ENCODE measurements around the gene ADARB2.
"Not testable (repeated sequence)": the region's sequence is repeated elsewhere in the genome, so short reads cannot be mapped to it uniquely, and the experiment has no call there.

The ADARB2 gene

DNA sequence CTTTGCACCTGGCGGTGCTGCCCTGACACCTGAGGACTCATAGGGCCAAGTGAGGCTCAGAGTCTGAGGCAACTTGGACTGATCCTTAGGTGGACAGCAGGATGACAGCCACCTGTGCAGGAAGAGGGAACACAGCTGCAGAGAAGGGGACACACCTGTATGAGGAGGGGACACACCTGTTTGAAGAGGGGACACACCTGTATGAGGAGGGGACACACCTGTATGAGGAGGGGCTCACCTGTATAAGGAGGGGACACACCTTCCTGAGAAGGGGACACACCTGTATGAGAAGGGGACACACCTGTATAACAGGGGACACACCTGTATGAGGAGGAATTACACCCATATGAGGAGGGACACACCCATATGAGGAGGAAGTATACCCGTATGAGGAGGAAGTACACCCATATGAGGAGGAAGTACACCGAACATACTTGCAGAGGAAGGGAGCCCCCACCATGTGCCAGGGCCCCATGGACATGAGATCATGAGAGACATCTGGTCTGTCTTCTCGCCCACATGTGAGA is 285.9 kb downstream of the ADARB2 start:
- DNase-seq, result no peak

DNA sequence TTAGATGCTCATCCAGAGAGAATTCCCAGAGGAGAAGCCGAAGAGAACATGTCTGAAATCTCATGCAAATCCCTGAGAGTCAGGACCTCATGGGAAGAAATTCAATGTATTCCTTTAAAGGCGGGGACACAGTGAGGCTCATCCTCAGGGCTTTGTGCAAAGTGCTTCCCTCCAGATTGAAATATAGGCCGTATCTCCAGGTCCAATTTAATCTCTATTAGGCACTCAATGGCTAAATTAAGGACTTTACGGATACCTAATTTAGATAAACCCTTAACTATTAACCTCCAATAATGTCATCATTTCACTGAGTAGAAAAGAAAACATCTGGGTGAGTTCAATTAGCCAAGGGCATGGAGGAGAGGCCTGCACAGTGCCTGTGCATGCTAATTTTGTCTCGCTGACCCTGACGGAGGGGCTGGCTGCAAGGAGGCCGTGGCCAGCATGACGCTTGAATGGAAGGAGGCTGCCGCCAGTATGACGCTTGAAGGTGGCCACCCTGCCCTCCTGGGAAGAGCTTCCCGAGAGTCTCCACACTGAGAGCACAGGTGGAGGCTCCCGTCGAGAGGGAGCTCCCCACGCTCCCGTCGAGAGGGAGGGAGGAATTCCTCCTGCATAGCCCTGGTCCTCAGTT is 287.6 kb downstream of the ADARB2 start:
- DNase-seq, result no peak

DNA sequence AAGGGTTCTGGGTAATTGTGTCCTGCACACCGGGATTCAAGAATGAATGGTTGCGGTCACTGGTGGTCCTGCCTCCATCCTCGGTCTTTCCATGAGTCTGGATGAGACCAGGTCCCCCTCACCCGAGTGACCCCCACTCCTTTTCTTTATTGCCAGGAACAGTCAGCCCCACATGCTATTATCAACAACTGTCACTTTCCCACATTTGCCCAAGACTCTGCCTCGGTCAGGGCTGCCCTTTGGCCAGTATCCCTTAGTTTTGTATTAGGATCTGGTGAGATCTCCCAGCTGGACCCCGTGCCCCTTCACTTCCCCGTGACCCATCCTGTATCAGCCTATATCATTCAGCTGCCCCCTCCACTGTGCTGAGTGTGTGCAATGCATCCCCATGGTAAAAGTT is 288.3 kb downstream of the ADARB2 start:
- no peak for DNase-seq

DNA sequence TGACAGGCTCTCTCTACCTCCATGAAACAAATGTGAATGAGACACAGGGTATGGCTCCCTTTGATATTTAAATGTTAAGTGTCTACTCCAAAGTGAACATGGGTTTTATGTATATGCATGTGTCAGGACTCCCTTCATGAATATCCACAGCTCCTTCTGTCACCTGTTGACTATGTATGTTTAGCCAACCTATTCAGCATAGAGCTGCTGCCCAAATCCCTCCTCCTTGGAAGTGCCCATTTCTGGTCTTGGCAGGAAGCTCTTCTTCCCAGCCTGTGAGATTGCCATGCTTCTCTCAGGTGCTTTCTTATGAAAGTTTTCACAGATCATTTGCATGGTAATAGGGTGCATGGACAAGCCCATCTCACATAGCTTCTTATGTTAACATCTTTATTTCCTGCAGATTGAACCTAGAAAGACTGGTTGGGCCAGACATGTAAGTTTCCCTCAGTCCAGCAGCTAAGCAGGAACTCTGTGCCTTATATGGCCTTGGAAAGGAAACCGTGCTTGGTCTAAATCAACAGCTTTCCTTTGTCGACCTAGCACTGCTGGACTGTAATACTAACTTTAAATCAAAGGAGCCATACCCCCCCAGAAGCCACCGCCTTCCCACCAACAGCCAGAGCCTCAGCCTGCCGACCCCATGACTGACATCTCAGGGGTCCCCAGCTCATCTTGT is 288.9 kb downstream of the ADARB2 start:
- DNase-seq, result no peak

DNA sequence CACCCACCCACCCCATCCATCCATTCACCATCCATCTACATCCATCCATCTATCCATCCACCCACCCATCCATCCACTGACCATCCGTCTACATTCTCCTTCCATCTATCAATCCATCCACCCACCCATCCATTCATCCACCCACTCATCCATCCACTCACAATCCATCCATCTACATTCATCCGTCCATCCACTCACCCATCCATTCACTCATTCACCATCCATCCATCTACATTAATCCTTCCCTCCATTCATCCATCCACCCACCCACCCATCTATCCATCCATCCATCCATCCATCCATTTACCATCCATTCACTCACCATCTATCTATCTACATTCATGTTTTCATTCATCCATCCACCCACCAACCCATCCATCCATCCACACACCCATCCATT is 292.5 kb downstream of the ADARB2 start:
- DNase-seq, result no peak

DNA sequence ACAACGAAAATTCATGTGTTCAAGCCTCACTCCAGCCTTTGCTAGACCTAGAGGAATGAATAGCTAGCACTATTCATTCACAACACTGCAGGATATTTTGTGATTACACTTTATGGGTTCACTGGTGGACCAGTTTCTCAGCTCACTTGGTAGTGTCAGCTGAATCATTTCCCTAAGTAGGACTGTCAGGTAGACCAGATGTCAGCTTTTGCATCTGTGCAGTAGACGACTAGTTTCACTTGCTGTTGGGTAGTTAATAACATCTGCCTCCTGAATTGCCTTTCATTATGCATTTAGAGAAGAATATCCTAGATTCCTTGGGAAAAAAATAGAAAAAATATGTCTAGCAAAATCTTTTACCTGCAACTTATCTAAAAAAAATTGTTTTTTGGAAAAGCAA is 296.4 kb downstream of the ADARB2 start:
- no peak for DNase-seq

DNA sequence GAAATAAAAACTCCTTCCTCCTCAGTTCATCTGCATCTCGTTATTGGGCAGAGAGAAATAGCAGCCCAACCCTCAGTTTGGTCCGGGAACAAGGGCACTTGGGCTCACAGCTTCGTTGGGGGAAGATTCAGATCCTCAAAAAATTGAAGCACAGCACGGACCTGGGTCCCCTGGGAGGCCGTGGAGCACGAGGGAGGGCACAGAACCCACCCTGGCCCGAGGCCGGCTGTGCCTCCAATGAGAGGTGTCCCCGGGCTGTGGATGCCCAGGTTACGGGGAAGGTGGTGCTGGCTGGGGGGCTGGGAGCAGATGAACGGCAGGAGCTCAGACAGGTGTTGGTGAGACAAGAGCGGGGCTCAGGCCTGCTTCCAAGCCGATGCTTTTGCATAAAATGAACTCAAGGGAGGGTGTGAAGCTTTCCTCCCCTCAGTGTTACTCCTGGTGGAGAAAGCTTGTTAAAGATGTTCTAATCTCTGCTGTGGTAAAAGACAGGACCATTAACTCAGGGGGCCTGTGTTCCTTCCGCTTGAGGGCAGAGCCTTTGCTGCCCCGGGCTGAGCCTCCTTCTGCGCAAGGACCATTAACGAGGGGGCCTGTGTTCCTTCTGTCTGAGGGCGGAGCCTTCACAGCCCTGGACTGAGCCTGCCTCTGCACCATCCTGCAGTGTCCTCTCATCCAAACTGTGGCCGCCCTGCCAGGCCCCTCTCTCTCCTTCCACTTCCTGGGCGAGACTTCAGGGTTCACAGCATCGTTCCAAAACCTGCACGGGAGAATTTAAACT is 302.2 kb downstream of the ADARB2 start:
- no peak for DNase-seq

DNA sequence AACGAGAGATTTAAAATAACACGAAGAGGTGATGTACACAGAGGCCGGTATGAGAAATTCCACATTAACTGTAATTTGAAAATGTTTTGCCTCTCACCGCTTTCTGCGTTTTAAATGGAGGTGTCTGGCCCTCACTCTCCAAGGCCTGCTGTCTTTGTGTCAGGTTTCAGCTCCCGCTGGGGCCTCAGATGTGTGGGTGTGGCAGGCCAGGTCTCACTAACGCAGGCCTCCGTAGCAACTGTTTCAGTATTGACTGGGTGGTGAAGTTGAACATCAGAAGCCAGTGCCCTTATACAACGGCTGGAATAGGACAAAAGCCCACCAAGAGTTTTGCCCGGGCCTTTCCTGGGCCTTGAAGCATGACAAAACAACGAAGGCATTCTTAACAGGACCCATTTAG is 303.1 kb downstream of the ADARB2 start:
- no peak for DNase-seq

DNA sequence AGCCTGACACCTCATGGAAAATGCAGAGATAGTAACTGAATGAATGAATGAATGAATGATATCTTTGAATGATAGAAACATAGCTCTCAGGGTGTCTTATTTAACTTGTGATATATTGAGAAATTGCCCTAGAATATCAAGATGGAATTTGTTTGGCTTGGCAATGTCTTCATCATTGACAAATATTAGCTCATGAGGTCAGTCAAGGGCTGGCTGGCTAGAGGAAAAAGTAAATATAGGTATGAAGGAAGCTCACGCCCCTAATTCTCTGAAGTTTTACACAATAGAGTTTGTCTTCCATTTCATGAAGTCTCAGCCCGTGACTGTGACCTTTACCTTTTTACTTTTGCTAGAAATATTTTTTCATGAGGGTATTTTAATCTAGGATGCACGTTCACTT is 305.2 kb downstream of the ADARB2 start:
- DNase-seq, result no peak

DNA sequence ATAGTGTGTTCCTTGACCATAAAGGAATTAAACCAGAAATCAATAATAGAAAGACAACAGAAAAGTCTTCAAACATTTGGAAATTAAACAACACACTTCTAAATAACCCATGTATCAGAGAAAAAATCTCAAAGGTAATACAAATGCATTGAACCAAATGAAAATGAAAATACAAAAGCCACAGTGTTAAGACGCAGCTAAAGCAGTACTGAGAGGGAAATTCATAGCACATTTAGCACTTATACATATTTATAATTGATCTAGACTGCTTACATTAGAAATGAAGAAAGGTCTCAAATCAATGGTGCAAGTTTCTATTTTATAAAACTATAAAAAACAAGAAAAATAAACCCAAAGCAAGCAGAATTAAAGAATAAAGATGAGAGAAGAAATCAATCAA is 306.1 kb downstream of the ADARB2 start:
- DNase-seq, result no peak

DNA sequence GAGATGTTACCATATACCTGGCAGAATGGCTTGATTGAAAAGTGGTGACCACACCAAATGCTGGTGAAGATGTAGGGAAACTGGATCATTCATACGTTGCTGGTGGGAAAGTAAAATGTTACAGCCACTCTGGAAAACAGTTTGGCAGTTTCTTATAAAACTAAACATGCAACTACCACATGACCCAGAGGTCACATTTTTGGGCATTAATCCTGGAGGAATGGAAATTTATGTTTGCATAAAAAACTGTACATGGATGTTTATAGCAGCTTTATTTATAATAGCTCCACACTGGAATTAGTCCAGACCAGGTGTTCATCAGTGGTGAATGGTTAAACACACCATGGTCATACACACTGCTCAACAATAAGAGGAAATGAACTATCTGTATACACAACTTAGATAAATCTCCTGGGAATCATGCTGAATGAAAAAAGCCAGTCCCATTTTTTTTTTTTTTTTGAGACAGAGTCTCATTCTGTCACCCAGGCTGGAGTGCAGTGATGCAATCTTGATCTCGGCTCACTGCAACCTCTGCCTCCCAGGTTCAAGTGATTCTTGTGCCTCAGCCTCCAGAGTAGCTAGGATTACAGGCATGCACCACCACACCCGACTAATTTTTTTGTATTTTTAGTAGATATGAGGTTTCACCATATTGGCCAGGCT is 309.7 kb downstream of the ADARB2 start:
- DNase-seq, result not testable (repeated sequence)

DNA sequence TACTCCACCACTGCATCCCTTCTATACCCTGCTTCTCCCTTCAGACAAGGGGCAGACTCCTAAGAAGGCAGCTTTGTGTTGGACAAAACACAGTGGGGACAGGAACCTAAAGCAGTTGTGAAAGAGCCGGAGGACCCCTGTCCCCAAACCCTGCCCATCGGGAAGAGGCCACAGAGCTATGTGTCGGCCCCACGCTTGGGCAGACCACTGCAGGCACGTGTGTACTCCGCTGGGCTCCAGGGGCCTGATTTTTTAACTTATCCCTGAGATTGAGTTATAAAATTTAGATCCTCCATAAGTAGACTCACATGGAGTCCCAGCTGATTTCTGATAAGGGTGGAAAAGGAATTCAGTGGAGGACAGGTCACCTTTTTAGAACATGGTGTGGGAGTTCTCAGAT is 310.5 kb downstream of the ADARB2 start:
- DNase-seq, result no peak

DNA sequence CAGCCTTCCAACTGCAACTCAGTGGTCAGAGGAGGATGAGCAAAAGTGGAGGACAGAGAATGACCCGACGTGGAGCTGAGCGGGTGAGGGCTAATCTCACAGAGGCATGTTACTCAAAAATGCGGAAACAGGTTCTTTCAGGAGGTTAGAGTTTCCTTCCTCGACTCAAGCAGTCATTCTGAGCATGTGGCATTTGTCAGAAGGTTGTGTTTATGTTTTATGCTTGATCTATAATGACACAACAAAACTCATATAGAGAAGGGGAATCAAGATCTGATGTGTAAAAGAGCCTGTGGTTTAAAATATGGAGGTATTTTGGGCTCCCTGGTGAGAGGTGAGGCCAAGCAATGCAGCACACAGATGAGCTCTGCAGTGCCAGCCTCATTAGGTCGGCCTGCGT is 311.4 kb downstream of the ADARB2 start:
- DNase-seq, result no peak

DNA sequence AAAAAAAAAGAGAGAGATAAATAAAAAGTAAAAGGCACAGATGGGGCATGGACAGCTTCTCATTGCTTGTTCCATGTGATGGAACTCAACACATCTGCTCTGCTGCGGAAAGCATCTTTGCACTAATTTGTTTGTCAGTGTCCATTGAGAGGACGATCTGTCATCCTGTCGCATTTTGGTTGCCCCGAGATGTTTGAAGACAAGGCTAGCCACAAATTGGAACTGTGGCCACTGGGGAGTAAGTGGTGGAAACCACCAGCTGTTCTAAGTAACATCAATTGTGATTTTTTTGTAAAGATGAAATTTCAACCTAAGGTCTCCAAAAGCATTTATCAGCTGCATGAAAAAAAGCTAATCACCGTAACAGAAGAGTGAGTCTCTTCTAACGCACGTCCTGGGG is 312.7 kb downstream of the ADARB2 start:
- DNase-seq, result no peak

DNA sequence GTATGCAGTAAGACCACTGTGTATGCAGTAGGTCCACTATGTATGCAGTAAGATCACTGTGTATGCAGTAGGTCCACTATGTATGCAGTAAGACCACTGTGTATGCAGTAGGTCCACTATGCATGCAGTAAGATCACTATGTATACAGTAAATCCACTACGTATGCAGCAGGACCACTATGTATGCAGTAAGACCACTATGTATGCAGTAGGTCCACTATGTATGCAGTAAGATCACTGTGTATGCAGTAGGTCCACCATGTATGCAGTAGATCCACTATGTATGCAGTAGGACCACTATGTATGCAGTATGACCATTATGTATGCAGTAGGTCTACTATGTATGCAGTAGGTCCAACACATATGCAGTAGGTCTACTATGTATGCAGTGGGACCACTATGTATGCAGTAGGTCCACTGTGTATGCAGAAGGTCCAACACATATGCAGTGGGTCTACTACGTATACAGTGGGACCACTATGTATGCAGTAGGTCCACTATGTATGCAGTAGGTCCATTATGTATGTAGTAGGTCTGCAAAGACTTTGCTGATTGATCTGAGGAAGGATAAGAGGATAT is 313.6 kb downstream of the ADARB2 start:
- no peak for DNase-seq

DNA sequence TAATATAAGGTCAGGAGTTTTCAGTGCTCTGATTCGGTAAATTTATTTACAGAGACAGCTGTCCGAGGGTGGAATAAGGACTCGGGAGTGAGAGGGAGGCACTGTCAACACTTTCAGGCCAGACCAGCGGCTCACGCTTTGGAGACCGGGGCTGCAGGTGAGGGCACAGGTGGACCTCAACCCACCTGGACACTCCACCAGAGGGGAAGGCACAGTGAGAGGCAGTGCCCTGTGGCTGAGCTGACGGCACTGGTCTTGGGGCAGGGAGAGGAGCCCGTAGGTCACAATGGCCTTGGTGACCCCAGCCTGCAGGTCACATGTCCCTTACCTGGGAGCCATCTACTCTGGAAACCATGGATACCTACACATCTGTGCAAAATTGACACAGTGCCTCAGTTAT is 315.1 kb downstream of the ADARB2 start:
- DNase-seq, result no peak

DNA sequence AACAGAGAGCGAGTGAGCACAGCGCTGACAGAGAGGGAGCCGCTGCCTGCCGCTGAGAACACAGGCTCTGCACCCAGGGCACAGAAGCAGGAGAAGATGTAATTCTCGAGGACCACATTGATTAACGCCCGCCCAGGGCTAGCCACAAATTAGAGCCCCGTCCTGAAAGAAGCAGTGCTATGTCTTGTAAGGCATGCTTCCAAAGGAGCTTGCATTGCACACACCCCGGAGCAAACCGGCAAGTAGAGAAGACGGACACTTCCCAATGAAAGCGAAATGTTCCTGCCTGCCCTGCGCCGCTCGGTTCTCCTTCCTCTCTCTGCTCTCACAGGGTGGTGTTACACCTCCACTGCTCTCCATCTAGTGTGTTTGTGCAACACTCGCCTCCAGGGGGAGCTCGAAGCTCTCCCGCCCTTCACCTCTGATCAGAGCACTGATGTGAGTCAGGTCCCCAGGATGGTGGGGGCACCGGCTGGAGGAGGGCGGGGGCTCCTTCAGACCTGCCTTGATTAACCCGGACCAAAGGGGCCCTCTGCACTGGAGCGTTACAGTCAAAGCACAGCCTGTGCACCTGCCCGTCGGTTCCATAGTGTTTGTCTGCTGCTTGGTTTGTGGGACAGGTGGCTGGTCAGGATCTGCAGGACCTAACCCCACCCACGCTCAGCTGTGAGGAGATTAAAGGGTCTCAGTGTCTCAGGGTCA is 316.5 kb downstream of the ADARB2 start:
- DNase-seq, result peak; percentile 72 to 79

DNA sequence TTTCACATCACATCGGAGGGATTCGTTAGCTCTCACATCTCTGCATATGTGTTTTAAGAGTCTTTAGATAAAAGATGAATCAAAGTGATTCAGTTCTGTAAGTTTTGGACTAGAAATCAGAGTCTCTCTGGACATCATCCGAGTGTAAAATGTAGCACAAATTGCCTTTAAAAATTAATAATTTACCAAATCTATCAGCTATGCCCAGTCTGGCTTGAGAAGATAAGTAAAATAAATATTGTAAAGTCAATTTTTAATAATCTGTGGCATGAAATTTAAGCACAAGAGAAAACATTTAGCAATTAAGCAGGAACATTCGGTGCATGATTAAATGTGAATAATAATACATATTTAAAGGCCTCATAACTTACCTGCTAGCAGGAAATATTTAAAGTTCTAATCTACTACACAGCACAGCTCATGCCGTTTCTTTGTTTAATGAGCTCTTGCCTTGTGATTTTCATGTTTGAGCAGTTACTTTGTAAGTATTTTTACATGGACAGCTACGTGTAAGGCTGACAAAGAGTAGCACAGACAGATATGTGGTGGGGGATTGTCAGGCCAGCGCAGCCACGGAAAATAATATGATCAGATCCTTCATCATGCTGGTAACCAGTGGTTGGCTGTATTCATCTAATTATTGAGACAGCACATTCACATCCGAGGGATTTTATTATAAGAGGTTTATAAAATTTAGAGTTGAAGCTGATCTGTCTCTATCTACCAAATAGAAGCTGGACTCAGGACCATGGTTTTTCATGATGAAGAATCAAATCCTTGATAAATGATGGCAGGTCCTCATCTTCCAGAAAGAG is 317.3 kb downstream of the ADARB2 start:
- DNase-seq, result no peak

DNA sequence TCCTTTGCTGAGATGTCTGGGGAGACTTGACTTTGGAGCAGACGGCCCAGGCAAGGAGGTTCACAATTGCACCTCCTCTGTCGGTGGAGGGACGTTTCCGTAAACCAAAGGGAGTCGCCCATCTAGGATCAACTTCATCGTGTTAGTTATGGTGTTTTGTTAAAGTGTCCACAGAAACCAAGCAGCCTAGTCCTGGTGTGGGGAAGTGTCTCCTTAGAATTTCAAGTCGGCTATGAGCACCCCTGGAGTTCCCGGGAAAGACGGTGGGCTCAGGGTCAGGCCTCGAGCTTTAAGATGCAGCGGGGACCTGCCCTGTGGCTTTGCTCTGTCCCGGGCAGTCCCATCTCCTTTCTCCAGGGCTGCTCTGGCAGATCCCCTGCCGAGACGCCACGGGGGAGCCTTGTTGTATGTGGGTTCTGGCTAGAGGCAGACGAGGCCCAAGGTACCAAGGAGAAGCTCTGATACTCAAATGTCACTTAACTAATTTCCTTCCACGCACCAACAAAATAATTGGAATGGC is 319.2 kb downstream of the ADARB2 start:
- DNase-seq, result no peak

DNA sequence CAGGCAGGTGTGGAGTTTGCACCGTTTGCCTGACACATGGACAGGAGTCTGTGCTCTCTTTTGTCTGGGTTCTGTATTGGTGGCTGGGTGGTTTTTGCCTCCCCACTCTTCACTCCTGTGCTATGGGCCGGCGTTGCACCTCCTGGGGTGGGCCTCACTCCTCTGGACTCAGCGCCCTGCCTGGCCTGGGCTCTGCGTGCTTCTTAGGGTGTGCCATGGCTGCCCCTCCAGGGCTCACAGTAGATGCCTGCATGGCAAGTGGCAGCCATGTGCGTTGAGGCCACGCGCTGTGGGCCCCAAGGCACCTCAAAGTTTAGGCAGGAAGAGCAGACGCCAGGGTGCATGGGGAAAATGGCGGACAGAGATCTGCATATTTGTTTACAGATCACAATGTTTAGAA is 319.8 kb downstream of the ADARB2 start:
- DNase-seq, result no peak

DNA sequence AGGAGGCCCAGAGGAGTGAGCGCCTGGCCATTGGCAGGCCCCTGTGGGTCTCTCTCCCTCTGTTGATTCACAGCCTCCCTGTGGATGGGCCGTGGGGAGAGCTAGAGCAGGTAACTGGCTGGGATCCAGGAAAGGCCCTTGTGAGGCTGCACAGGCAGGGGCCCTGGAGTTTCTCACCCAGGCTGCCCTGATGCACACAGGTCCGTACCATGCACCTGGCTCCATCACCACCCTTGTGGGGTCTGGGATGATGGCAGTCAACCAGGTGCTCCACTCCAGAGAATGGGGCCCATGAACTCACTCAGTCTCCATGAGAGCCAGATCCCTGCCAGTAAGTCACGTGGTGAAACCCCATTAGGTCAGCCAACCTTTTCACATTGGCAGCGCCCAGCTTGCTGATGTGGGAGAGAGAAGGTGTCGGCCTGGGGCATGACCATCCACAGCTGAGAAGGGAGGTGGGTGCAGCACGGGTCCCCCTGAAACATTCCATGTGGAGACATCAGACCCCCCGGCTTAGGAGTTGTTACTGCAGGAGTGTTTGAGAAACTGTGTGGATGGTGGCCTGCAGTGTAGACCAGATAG is 320.8 kb downstream of the ADARB2 start:
- DNase-seq, result no peak

Measured in activated CD4-positive, alpha-beta T cell treated with anti-CD3 and anti-CD28 coated beads, Interleukin-2, amount 50 U/mL, for 48 hours (primary cell).